HG03521 (cell line): Measurements from ENCODE around the gene NAA60.
"Not testable (repeated sequence)": the region's sequence is repeated elsewhere in the genome, so short reads cannot be mapped to it uniquely, and the experiment has no call there.

Experiments
- ATAC-seq: cut with Tn5 transposase; IDR thresholded peaks from one replicate; pipeline ENCODE4 v1.9.1; 2021; ENCODE audit warnings: mild to moderate bottlenecking, moderate library complexity; ENCODE audit not compliant: unreplicated experiment

NAA60 gene

DNA sequence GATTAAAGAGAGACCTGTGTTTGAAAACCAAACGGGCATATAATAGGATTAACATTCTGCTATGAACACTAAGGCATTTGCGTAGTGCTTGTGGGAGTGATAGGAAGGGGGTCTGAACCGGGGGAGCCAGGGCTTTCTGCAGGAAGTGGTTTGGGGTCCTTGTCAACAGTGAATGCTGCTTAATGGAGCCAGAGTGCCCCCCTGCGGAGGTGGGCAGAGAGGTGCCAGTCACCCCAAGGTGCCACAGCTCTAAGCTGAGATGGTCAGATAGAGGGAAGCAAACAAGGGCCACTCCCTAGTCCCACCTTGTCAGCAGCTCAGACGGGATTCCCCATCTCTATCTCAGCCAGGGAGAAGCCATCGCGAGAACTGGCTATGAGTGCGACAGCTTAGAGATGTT, 17.7 kb downstream of the NAA60 start:
- no peak for ATAC-seq

DNA sequence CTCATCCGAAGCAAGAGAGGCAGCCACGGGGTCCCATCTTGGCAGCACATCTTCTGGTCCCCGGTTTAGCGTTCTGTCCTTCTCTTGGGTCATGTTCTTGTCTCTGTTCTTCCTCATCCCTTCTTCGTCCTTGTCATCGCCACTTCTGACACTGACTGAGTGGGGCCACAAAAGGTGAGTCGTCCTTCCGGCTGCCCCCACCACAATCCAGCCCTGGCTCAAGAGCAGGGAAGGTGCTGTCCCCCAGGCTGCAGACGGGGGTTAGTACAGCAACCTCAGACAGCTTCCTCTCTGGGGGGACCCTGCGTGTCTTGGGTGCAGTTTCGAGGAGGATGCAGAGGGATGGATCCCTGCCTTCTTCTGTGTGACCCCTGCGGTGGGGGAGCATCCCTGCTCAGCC, 21.8 kb downstream of the NAA60 start:
- no peak for ATAC-seq

DNA sequence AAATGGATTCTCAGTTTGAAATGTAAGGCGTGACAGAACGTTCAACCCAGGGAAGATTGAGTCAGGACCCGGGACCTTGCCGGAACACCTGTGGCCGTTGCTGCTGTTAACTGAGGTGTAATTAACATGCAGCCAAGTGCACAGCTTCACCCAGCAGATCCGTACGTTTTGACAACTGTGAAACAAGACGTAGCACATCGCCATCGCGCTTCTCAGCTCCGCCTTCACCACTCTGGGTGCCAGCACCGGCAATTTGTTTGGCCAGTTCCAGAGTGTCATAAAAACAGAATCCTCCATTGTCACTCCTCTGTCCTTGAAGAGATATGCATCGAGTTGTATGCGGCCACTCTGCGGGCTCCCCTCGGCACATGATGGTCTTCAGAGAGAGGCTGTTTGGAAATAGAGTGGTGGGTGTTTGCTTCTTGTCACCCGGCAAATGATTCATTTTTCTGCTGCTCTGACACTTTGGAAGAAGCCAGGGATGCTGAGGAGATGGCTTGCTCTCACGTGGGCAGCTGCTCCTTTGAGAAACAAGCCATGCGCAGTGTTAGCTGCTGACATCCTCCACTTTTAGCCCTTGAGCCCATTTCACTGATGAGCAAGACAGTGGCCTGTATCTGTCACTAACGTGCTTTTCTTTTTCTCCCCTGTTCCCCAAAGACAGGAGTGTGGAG, 22.6 kb downstream of the NAA60 start:
- ATAC-seq: no peak

DNA sequence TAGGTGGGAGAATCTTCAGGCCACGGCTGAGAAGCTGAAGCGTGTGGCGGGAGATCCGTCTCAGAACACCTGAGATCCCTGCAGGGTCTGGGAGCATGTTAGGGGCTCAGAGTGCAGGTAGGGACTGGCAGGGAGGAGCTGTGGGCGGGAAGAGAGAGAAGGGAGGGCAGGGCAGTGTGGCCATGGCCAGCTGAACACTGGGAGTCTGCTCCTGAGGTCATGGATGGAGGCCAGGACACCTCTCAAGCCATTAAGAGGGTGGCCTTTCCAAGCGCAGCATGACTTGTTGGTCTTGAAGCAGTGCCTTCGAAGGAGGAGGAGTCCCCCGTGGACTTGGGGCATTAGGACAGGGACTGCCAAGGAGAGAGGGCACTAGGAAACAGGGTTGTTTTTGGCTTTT, 23.7 kb downstream of the NAA60 start:
- ATAC-seq: no peak

DNA sequence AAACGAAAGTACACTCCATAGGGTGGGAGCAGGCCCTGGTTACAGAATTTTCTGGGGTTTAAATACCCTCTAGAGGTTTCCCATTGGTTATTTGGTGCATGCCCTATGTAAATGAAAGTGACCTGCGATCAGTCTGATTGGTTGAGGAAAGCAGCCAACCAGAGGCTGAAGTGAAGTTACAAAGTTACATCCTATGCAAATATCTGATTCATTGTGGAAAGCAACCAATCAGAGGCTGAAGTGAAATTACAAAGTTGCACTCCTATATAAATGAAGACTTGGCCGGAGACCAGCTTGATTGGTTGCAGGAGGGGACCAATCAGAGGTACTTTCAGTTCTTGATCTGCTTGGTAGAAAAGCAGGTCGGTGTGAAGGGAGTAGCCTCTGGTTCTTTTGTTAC, 24.4 kb downstream of the NAA60 start:
- ATAC-seq: no peak

DNA sequence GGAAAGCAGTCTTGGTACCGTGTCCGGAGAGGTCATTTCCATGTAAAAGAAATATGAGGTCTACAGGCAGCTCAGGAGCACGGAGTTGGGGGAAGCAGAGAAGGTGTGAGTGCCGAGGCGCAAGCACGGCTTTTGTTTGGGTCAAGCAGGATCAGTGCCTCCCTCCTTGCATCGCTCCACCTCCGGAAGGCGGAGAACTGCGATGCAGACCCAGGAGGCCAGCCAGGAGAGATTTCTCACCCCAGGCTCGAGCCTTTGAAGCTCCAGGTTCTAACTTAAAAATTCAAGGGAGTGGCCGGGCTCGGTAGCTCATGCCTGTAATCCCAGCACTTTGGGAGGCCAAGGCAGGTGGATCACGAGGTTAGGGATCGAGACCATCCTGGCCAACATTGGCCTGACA, 25.0 kb downstream of the NAA60 start:
- ATAC-seq: no peak

DNA sequence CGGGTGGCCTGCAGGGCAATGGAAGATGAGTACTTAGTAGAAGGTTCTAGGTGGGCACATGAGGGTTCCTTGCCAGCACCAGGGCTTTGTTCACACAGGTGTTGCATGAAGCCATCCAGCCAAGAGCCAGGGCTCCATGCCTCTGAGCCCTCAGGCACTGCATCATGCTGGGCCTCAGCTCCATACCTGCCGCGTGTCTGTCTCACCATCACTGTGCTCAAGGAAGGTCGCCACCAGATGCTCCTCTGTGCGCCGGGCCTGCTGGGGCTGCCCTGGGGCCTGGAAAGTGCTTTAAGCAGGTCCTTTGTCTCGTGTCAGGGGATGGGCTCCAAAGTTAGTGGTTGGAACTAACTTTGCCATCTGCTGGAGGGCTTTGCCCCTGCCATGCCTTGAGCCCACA, 26.3 kb downstream of the NAA60 start:
- ATAC-seq: no peak

DNA sequence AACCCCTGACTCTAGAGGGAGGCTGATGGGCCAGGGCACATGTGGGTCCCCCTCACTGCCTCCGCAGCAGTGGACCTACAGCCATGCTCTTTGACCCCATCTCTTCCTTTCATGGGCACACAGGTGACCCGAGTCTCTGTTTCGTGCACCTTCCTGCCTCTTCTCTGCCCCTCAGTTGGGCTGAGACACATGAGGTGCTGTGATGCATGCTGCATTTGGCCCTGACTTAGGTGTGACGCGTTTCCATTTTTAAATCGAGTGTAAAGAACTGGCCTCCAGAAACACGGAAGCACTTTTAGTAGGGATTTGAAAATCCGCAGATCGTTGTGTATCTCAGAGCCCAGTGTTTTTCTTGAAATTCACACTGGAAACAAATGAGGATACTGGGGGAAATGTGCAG, 27.2 kb downstream of the NAA60 start:
- no peak for ATAC-seq

DNA sequence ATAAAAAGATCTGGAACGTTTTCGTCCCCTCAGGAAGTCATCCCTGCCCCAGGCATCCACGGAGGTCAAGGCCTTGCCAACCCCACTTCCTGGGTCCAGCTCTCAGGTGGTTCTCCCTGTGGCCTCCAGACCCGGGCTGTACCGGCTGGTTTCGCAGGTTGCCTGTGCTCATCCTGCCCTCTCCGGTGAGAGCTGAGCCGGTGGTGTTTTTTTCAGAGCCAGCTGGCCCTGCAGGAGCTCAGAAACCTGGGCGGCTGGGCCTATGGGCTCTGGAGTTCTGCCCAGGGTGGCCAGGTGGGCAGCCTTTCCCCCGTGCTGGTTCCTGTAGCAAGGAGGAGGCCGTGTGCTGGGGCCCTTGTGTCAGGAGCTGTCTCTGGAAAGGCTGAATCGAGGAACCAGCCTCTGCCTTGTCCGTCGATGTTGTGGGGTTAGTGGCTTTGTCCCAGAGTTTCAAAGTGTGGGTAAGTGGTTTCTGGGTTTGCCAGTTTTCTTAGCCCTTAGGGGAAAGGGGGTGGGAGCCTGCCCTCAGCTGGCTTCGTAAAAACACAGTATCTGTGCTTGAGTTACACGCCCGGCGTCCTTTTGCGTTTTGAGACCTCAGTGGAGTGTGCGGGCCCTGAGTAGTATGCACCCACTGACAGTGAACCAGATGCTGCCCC, 28.2 kb downstream of the NAA60 start:
- no peak for ATAC-seq

DNA sequence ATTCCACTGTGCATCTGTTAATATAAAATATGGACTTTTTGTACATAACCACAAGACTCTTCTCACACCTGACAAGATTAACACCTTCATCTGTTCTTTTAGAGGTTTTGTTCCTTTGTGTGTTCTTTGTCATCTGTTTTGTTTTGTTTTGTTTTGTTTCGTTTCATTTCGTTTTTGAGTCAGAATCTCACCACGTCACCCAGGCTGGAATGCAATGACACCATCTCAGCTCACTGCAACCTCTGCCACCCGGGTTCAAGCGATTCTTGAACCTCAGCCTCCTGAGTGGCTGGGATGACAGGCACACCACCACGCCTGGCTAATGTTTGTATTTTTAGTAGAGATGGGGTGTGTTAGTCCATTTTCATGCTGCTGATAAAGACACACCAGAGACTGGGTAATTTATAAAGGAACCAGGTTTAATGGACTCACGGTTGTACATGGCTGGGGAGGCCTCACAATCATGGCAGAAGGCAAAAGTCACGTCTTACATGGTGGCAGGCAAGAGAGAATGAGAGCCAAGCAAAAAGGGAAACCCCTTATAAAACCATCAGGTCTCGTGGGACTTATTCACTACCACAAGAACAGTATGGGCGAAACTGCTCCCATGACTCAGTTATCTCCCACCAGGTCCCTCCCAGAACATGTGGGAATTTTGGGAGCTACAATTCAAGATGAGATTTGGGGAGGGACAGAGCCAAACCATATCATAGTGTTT, 29.6 kb downstream of the NAA60 start:
- ATAC-seq: no peak

DNA sequence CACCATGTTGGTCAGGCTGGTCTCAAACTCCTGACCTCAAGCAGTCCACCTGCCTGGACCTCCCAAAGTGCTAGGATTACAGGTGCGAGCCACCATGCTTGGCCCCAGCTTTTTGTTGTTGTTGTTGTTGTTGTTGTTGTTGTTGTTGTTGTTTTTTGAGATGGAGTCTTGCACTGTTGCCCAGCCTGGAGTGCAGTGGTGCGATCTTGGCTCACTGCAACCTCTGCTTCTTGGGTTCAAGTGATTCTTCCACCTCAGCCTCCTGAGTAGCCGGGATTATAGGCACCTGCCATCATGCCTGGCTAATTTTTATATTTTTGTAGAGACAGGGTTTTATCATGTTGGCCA, 30.1 kb downstream of the NAA60 start:
- not testable (repeated sequence) for ATAC-seq

DNA sequence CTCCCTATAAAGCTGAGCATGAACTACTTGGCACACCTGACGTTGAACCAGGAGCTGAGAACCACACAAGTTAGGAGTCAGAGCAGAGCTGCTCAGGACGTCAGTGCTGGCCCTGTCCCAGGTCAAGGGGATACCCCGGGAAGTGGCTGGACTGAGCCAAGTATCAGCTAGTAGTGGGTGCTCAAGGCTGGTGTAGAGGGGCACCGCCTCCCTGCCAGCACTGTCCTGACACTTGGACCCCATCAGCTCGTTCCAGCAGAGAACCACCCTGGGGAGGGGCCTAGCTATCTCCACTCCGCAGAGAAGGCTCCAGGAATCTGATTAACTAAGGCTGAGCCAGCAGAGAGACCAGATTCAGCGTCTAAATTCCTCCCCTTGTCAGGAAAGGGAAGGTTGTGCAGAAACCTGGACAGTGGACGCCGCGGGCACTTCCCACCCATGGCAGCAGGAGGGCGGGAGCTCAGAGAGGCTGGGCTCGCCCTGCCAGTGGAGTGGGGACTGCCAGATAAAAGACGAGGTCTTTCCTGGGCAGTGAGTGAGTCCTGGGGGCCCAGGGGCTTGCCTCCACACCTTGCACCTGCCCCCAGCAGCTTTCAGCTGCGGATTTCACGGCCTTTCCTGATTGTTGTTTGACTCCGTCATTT, 30.8 kb downstream of the NAA60 start:
- ATAC-seq: no peak

DNA sequence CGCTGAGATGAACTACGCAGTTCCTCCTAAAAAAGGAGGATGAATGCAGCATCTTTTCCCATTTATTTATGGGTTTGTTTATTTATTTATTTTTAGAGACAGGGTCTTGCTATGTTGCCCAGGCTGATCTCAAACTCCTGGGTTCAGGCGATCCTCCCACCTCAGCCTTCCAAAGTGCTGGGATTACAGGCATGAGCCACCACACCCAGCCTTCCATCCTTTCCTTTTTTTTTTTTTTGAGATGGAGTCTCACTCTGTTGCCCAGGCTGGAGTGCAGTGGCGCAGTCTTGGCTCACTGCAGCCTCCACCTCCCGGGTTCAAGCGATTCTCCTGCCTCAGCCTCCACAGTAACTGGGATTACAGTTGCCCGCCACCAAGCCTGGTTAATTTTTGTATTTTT, 31.4 kb downstream of the NAA60 start:
- ATAC-seq: not testable (repeated sequence)

DNA sequence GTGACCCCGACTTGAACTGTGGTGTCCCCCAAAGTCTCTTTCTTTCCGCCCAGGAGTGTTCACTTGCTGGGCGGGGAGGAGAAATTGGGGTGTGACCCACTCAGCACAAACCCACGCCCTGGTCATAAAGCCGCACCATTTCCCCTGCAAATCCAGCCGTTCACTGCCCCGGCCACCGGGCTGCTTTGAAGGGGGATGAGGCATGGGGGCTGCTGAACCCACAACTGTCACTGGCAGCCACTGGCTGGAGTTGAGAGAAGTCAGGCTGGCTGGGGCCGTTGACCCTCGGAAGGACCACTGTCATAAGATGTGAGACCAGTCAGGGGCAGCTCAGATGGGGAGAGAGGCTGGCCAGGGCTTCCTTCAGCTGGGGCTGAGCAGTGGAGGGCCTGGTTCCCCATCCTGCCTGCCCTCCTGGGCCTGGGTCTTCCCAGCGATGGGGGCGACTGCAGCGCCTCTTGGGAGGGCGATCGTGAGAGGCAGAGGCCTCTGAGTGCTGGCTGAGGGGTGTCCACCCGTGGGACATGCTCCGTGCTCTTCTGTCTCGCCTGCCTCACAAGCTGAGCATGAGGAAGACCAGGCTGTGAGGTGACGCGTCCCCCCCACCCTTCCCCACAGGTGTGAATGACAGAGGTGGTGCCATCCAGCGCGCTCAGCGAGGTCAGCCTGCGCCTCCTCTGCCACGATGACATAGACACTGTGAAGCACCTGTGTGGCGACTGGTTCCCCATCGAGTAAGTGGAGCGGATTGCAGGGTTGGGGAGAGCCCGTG, 32.3 kb downstream of the NAA60 start:
- no peak for ATAC-seq

DNA sequence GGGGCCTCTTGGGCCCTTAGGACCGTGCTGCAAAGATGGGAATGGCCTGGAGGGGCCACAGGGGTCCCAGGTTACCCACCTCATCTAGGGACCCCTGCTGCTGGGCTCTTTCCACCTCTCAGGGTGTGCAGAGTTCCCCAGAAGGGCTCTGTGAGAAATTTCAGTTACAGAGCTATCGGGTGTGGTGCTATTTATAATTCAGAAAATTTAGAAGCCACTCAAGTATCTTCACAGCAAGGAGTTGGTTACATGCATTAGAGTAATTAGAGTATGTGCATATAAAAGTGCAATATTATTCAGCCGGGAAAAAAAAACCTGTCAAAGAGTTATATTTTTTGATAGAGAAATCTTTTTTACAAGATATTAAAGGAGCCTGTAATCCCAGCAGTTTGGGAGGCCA, 32.9 kb downstream of the NAA60 start:
- ATAC-seq: no peak

DNA sequence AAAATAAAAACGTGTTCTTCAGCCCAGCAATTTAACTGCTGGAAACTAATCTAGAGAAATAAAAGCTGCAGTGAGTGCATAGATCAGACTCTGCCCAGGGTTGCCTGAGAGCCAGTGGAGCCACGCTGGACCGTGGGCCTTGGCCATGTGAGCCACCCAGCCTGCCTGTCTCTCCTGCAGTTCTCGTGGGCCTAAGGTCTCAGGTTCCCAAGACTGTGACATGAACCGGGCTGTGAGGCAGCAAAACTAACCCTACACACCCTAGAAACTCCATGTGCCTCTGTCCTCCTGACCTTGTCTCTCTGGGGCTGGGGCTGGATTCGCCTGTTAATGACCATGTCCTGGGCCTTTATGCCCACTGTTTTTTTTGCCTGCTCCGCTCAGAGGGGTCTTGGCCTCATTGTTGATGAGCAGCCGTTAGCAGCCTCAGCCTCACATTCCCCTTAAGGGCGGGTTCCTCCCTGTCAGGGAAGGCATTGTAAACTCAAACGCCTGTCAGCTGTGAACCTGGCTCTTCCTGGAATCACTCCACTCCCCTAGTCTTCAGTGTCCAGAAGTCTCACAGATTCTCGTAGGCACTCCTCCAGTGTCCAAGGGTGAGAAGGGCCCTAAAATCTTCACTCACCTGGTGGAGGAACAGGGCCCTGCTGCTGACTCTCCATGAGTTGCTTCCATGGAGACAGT, 34.9 kb downstream of the NAA60 start:
- no peak for ATAC-seq

DNA sequence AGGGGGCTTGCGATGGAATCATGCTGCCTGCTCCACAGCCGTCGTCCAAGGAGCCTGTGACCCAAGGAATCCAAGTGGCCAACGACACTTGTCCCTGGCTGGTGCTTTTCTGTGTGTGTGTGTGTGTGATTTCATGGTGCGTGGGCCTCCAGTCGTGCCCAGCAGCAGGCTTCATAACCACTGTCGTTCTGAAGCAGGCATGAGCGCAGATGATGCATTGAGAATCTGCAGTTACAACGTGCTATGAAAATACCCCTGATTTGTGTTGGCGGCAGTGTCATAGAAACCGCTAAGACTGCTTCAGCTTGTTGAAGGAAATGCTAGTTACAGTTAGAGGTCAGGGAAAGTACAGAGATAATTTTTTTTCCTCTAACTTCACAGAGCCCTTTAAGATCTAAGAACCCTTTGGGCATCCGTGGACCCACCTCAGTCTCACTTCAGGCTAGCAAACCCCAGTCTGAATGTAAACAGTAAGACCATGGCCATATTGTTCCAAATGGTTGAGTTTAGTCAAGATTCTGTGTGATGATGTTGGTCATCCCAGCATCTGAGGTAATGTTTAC, 36.3 kb downstream of the NAA60 start:
- ATAC-seq: no peak

DNA sequence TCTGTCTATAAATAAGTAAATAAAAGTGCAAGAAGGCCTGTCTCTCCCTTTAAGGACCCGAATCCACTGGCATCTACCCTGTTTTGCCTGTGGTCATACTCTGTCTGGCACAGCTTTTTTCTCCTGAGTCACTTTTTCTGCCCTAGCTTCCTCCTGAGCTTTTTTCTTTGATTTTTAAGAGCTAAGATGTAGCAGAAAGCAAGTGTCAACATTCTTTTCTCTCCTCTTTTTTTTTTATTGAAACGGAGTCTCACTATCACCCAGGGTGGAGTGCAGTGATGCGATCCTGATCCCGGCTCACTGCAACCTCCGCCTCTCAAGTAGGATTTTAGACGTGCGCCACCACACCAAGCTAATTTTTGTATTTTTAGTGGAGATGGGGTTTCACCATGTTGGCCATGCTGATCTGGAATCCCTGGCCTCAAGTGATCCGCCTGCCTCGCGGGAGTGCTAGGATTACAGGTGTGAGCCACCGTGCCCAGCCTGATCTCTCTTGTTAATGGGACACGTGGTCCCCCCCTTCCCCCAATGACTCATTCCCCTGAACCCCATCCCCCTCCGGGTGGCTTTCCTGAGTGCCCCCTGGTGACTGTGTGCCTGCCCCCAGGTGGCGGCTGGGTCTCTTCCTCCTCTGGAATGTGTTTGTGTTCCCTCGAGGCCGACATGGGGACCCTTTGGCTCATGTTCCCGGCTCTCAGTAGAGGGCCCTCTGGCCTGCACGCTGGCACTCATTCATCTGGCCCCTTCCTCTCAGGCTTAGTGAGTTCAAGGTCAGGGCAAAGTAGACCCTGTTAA, 37.6 kb downstream of the NAA60 start:
- ATAC-seq: no peak
